ENCODE results near the gene CGRRF1. TPM values are rescaled to one million over a fixed set of nuclear protein-coding genes. Genes with fewer than 3 reads are reported as not detected.

Gene CGRRF1
- total and polyA plus RNA-seq, 2 of the 13 experiments (the other 11 are each of a cell fraction or from before 2014, with no cell fraction given): 16.8 to 18.2 TPM

GRCh38 chr14:54488646-54489317 is 20.9 kb upstream of the CGRRF1 start, which contains the start of gene GMFB (continued):
- TF ChIP-seq GABPA (IDR thresholded peaks at IDR 0.05; ENCODE audit: low read depth, low read length) (0 out of 2 replicates have a peak, but pooled peaks have one; percentile 38), GABPA (CRISPR knock-in tag; IDR thresholded peaks at IDR 0.05; ENCODE audit: low read depth) (peak; percentile 69), RAD51 (IDR thresholded peaks at IDR 0.05; ENCODE audit: borderline replicate concordance) (peak; percentile 28; the same call in 1 of the 2 replicates), ARID3A (IDR thresholded peaks at IDR 0.05; ENCODE audit: low read depth, low read length) (peak; percentile 28; the same call in 1 of the 2 replicates), MAZ (IDR thresholded peaks at IDR 0.05; ENCODE audit: borderline replicate concordance, low read depth, low read length) (no peak), MAZ (CRISPR knock-in tag; IDR thresholded peaks at IDR 0.05; ENCODE audit: low read depth) (peak; percentile 72), ZNF652 (CRISPR knock-in tag; IDR thresholded peaks at IDR 0.05; ENCODE audit: borderline replicate concordance, low read depth) (no peak), FOXK2 (IDR thresholded peaks at IDR 0.05) (no peak), ZFP36L2 (CRISPR knock-in tag; IDR thresholded peaks at IDR 0.05) (no peak), ZXDC (CRISPR knock-in tag; IDR thresholded peaks at IDR 0.05) (no peak), ATM (IDR thresholded peaks at IDR 0.05; ENCODE audit: borderline replicate concordance) (no peak), ZBTB10 (CRISPR knock-in tag; IDR thresholded peaks at IDR 0.05; ENCODE audit: borderline replicate concordance) (no peak), ZSCAN29 (CRISPR knock-in tag; conservative IDR thresholded peaks at IDR 0.05) (peak; percentile 81; the same call in 1 of the 2 replicates), TRIM24 (CRISPR knock-in tag; IDR thresholded peaks at IDR 0.05) (no peak), ARID4A (CRISPR knock-in tag; IDR thresholded peaks at IDR 0.05; ENCODE audit: borderline replicate concordance) (peak; percentile 76), CREM (IDR thresholded peaks at IDR 0.05) (no peak; the same call in 1 of the 2 replicates), CREM (CRISPR knock-in tag; IDR thresholded peaks at IDR 0.05) (no peak), NFRKB (IDR thresholded peaks at IDR 0.05) (no peak), ZNF296 (CRISPR knock-in tag; conservative IDR thresholded peaks at IDR 0.05) (no peak), TBX2 (CRISPR knock-in tag; IDR thresholded peaks at IDR 0.05; ENCODE audit: borderline replicate concordance) (peak; percentile 81; the same call in 1 of the 2 replicates)

Data from HepG2 (cell line).